ENCODE data around the gene HOXB9.

The HOXB9 gene

GRCh38 chr17:48575673-48576478 is 50.3 kb downstream of the HOXB9 start:
- H3K4me3 ChIP-seq, result peak overlapping the region in 1 of 7 experiments; percentile 51
- peak overlapping the region in 7 of 21 experiments; percentile 21 to 94 (median 88) for H3K27ac ChIP-seq

- H3K27ac ChIP-seq, result peak overlapping the region in 6 of 21 experiments; percentile 23 to 94 (median 88)
- H3K4me3 ChIP-seq, result no peak overlapping the region
These were observed 51.0 kb downstream of the HOXB9 start for GRCh38 chr17:48575066-48575582.

- H3K27ac ChIP-seq, result peak overlapping the region in 5 of 21 experiments; percentile 63 to 94 (median 89)
- H3K4me3 ChIP-seq, result peak overlapping the region in 1 of 7 experiments; percentile 1
These were observed 51.6 kb downstream of the HOXB9 start for GRCh38 chr17:48574505-48575065.

GRCh38 chr17:48571826-48572417 is 54.2 kb downstream of the HOXB9 start:
- no peak overlapping the region for H3K4me3 ChIP-seq
- peak overlapping the region in 6 of 21 experiments; percentile 51 to 94 (median 82) for H3K27ac ChIP-seq
